ENCODE measurements around the gene TNIP2.

- TF ChIP-seq POLR2AphosphoS5 (IDR thresholded peaks at IDR 0.05; ENCODE audit: low read depth, low read length) (no peak), POLR2A (IDR thresholded peaks at IDR 0.05; ENCODE audit: low read depth, low read length) (no peak)
Observed at GRCh38 chr4:2757426-2757825, 1.3 kb upstream of the TNIP2 start.

Measured in GM12891 (cell line).